H9 (cell line): ENCODE measurements around the gene TUB. TPM values are rescaled to one million over a fixed set of nuclear protein-coding genes. Genes with fewer than 3 reads are reported as not detected.

Experiments
- DNase-seq: peaks from one replicate; pipeline ENCODE4 v3.0.0-alpha.2; 2017
- H2AFZ ChIP-seq: one replicate; pipeline ENCODE4 v1.6.1; 2013; ENCODE audit warnings: mild to moderate bottlenecking, low read length, control low read depth, moderate library complexity
- H2AK5ac ChIP-seq: 2 replicates; pipeline ENCODE4 v1.6.1; 2013; ENCODE audit warnings: low read length, control low read depth, mixed read lengths; ENCODE audit not compliant: insufficient read length
- H2BK120ac ChIP-seq: one replicate; pipeline ENCODE4 v1.6.1; 2013; ENCODE audit warnings: low read depth, mild to moderate bottlenecking, low read length, control low read depth, inconsistent platforms; ENCODE audit not compliant: poor library complexity, severe bottlenecking
- H2BK12ac ChIP-seq: 2 replicates; pipeline ENCODE4 v1.6.1; 2013; ENCODE audit warnings: low read length, control low read depth, mixed read lengths, low read depth; ENCODE audit not compliant: insufficient read length
- H2BK15ac ChIP-seq: 2 replicates; pipeline ENCODE4 v1.6.1; 2013; ENCODE audit warnings: low read depth, low read length, control low read depth
- H2BK20ac ChIP-seq: one replicate; pipeline ENCODE4 v1.6.1; 2013; ENCODE audit warnings: low read depth, mild to moderate bottlenecking, low read length, control low read depth, inconsistent platforms; ENCODE audit not compliant: poor library complexity, severe bottlenecking
- H2BK5ac ChIP-seq: 2 replicates; pipeline ENCODE4 v1.6.1; 2013; ENCODE audit warnings: low read length, control low read depth, mixed read lengths; ENCODE audit not compliant: insufficient read length
- H3K14ac ChIP-seq: 2 replicates; pipeline ENCODE4 v1.6.1; 2013; ENCODE audit warnings: low read length, control low read depth; ENCODE audit not compliant: insufficient read depth
- H3K18ac ChIP-seq: 2 replicates; pipeline ENCODE4 v1.6.1; 2013; ENCODE audit warnings: low read depth, mild to moderate bottlenecking, mixed read lengths, low read length, control low read depth; ENCODE audit not compliant: insufficient read length
- H3K23ac ChIP-seq: 2 replicates; pipeline ENCODE4 v1.6.1; 2013; ENCODE audit warnings: low read length, control low read depth, mixed read lengths, low read depth; ENCODE audit not compliant: insufficient read length
- H3K23me2 ChIP-seq: 2 replicates; pipeline ENCODE4 v1.6.1; 2013; ENCODE audit warnings: low read depth, mild to moderate bottlenecking, mixed read lengths, low read length, control low read depth; ENCODE audit not compliant: insufficient read length, poor library complexity, severe bottlenecking
- H3K27ac ChIP-seq: 2 replicates; pipeline ENCODE4 v1.5.1; 2013; ENCODE audit warnings: low read length, control low read depth, mixed read lengths, low read depth; ENCODE audit not compliant: insufficient read length
- H3K27me3 ChIP-seq: 2 replicates; pipeline ENCODE4 v1.6.1; 2013; ENCODE audit warnings: low read length, control low read depth, inconsistent platforms; ENCODE audit not compliant: insufficient read depth
- H3K4ac ChIP-seq: 2 replicates; pipeline ENCODE4 v1.6.1; 2013; ENCODE audit warnings: low read depth, mild to moderate bottlenecking, control low read depth, inconsistent platforms, low read length, moderate library complexity
- H3K4me1 ChIP-seq: 2 replicates; pipeline ENCODE4 v1.6.1; 2013; ENCODE audit warnings: low read length, control low read depth, inconsistent platforms; ENCODE audit not compliant: insufficient read depth
- H3K4me2 ChIP-seq: 2 replicates; pipeline ENCODE4 v1.6.1; 2013; ENCODE audit warnings: low read length, control low read depth, mixed read lengths; ENCODE audit not compliant: insufficient read length, insufficient read depth
- H3K56ac ChIP-seq: 2 replicates; pipeline ENCODE4 v1.6.1; 2013; ENCODE audit warnings: low read depth, mild to moderate bottlenecking, mixed read lengths, low read length, control low read depth; ENCODE audit not compliant: insufficient read length
- H3K79me1 ChIP-seq: 2 replicates; pipeline ENCODE4 v1.6.1; 2013; ENCODE audit warnings: low read depth, mild to moderate bottlenecking, moderate library complexity, low read length, control low read depth, inconsistent platforms; ENCODE audit not compliant: insufficient read depth, poor library complexity, severe bottlenecking
- H3K79me2 ChIP-seq: 2 replicates; pipeline ENCODE4 v1.6.1; 2013; ENCODE audit warnings: low read length, control low read depth, inconsistent platforms; ENCODE audit not compliant: insufficient read depth
- H3K9ac ChIP-seq: 2 replicates; pipeline ENCODE4 v1.6.1; 2013; ENCODE audit warnings: low read length, control low read depth, mixed read lengths; ENCODE audit not compliant: insufficient read length; ENCODE audit errors: extremely low read depth
- H3K9me3 ChIP-seq: one replicate; pipeline ENCODE4 v1.6.1; 2013; ENCODE audit warnings: low read depth, low read length, inconsistent platforms; ENCODE audit not compliant: control insufficient read depth
- H3T11ph ChIP-seq: one replicate; pipeline ENCODE4 v1.6.1; 2013; ENCODE audit warnings: mild to moderate bottlenecking, low read length, control low read depth, inconsistent platforms
- H4K20me1 ChIP-seq: one replicate; pipeline ENCODE4 v1.6.1; 2013; ENCODE audit not compliant: control insufficient read depth, insufficient read length, insufficient read depth
- H4K5ac ChIP-seq: 2 replicates; pipeline ENCODE4 v1.6.1; 2013; ENCODE audit warnings: low read depth, mild to moderate bottlenecking, mixed read lengths, low read length, control low read depth; ENCODE audit not compliant: insufficient read length
- H4K8ac ChIP-seq: replicated peaks from 2 replicates; pipeline ENCODE4 v1.6.1; 2013; ENCODE audit warnings: low read length, control low read depth, mixed read lengths, low read depth; ENCODE audit not compliant: insufficient read length
- H4K91ac ChIP-seq: 2 replicates; pipeline ENCODE4 v1.6.1; 2013; ENCODE audit warnings: low read depth, mild to moderate bottlenecking, moderate library complexity, mixed read lengths, low read length, control low read depth; ENCODE audit not compliant: insufficient read length
- H3K27ac Mint-ChIP-seq, 3 experiments: 2 replicates in 2 of 3; 3 replicates in 1 of 3; pipeline ENCODE4 v1.8.0; 2020 to 2021; ENCODE audit warnings: mixed read lengths in 3 of 3, mild to moderate bottlenecking in 1 of 3, moderate library complexity in 1 of 3
- H3K27me3 Mint-ChIP-seq: 2 replicates; pipeline ENCODE4 v1.8.0; 2021; ENCODE audit warnings: low read depth, mild to moderate bottlenecking, moderate library complexity, mixed read lengths
- H3K36me3 Mint-ChIP-seq, 3 experiments: 2 replicates in 2 of 3; 3 replicates in 1 of 3; pipeline ENCODE4 v1.8.0; 2020 to 2021; ENCODE audit warnings: low read depth in 3 of 3, mixed read lengths in 3 of 3; ENCODE audit not compliant: insufficient read depth in 1 of 3
- H3K4me1 Mint-ChIP-seq, 2 experiments: 2 replicates each; pipeline ENCODE4 v1.8.0; 2020; ENCODE audit warnings: mixed read lengths in 2 of 2
- H3K4me3 Mint-ChIP-seq, 2 experiments: 2 replicates in 1 of 2; 3 replicates in 1 of 2; pipeline ENCODE4 v1.8.0; 2020 to 2021; ENCODE audit warnings: mild to moderate bottlenecking in 2 of 2, mixed read lengths in 2 of 2, moderate library complexity in 1 of 2
- H3K9me3 Mint-ChIP-seq, 2 experiments: 2 replicates in 1 of 2; 3 replicates in 1 of 2; pipeline ENCODE4 v1.8.0; 2020; ENCODE audit warnings: mild to moderate bottlenecking in 2 of 2, mixed read lengths in 2 of 2, moderate library complexity in 1 of 2
- WGBS: extraction: QIAGEN DNeasy Blood & Tissue Kit; methylation state at CpG from one replicate; pipeline ENCODE4 v1.1.7; 2013; ENCODE audit warnings: missing lambda C conversion rate, low lambda C conversion rate, mixed read lengths; ENCODE audit not compliant: insufficient read length; ENCODE audit errors: extremely low coverage; 5-methylcytosine and 5-hydroxymethylcytosine counted together
- total RNA-seq: library from RNA; stranded (reverse); gene quantifications from 2 replicates; pipeline ENCODE4 v1.2.1, GENCODE V29; 2021
- TF ChIP-seq, protein P1 (sequence below): fragments of 200-600 bp; sonication (generic); conservative IDR thresholded peaks from 3 replicates; pipeline ENCODE4 v1.8.0; 2021; ENCODE audit warnings: antibody characterized with exemption, mild to moderate bottlenecking

TUB gene
- total RNA-seq, 1 experiment from 2014 or later, result 14.8 TPM

- no CpG with 5 or more reads among the region's 10 CpGs for WGBS
- H3K9me3 ChIP-seq, result no peaks in the 10 kb centered on the region
- H3K9ac ChIP-seq, result no peak overlapping the region
- no peaks in the 10 kb centered on the region for H3K23me2 ChIP-seq
- H2BK20ac ChIP-seq, result no peak overlapping the region
- no peak overlapping the region for H4K8ac ChIP-seq
- H3K79me2 ChIP-seq, result no peaks in the 10 kb centered on the region
- H2BK12ac ChIP-seq, result no peak overlapping the region
- no peak overlapping the region for H2BK5ac ChIP-seq
- H2AK5ac ChIP-seq, result no peak overlapping the region
- Mint-ChIP-seq H3K4me3 (no peak overlapping the region; a peak in 1 of 5 replicates), H3K27me3 (peaks cover 39% of the 10 kb centered on the region), H3K36me3 (no peaks in the 10 kb centered on the region), H3K27ac (peak overlapping the region in 1 of 3 experiments; percentile 22; a peak in 2 of 7 replicates), H3K4me1 (no peaks in the 10 kb centered on the region; a peak in 1 of 4 replicates), H3K9me3 (no peaks in the 10 kb centered on the region)
- no peak overlapping the region for H4K5ac ChIP-seq
- H3T11ph ChIP-seq, result no peak overlapping the region
- TF ChIP-seq, protein P1, sequence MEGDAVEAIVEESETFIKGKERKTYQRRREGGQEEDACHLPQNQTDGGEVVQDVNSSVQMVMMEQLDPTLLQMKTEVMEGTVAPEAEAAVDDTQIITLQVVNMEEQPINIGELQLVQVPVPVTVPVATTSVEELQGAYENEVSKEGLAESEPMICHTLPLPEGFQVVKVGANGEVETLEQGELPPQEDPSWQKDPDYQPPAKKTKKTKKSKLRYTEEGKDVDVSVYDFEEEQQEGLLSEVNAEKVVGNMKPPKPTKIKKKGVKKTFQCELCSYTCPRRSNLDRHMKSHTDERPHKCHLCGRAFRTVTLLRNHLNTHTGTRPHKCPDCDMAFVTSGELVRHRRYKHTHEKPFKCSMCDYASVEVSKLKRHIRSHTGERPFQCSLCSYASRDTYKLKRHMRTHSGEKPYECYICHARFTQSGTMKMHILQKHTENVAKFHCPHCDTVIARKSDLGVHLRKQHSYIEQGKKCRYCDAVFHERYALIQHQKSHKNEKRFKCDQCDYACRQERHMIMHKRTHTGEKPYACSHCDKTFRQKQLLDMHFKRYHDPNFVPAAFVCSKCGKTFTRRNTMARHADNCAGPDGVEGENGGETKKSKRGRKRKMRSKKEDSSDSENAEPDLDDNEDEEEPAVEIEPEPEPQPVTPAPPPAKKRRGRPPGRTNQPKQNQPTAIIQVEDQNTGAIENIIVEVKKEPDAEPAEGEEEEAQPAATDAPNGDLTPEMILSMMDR, result no peak
- no peak overlapping the region for H3K27ac ChIP-seq
- no peak overlapping the region for H3K56ac ChIP-seq
- H3K4me1 ChIP-seq, result no peaks in the 10 kb centered on the region
- no peak overlapping the region for H3K23ac ChIP-seq
- DNase-seq, result peak; percentile 3
- no peaks in the 10 kb centered on the region for H3K79me1 ChIP-seq
- no peak overlapping the region for H2AFZ ChIP-seq
- H3K18ac ChIP-seq, result no peak overlapping the region
- no peaks in the 10 kb centered on the region for H3K27me3 ChIP-seq
- H3K4ac ChIP-seq, result no peak overlapping the region
- no peak overlapping the region for H3K14ac ChIP-seq
- H3K4me2 ChIP-seq, result no peak overlapping the region
- H2BK15ac ChIP-seq, result no peak overlapping the region
- no peak overlapping the region for H4K91ac ChIP-seq
- no peaks in the 10 kb centered on the region for H4K20me1 ChIP-seq
- no peak overlapping the region for H2BK120ac ChIP-seq
Observed at GRCh38 chr11:8039530-8040260, 41.3 kb upstream of the TUB start.
